Upper lobe of left lung (tissue), 4 donors: ENCODE results near the gene GLP2R.

ENCODE experiments used
- EP300 ChIP-seq, 4 donors: sonication (generic); formaldehyde crosslinking; IDR thresholded peaks; one replicate each; pipeline ENCODE4 v1.5.1; 2017; ENCODE audit warnings: antibody characterized with exemption in 4 of 4, control low read depth in 2 of 4
- POLR2A ChIP-seq, 4 donors: fragments of 450-650 bp; IDR thresholded peaks; one replicate each; pipeline ENCODE4 v1.5.1; 2016 to 2017; ENCODE audit warnings: antibody characterized with exemption in 4 of 4, mild to moderate bottlenecking in 2 of 4
- POLR2AphosphoS5 ChIP-seq, 2 donors: sonication (generic); formaldehyde crosslinking; IDR thresholded peaks; one replicate each; pipeline ENCODE4 v1.5.1; 2017; ENCODE audit warnings: antibody characterized with exemption in 2 of 2
- TF ChIP-seq, protein P1 (sequence below), 6 experiments: fragments of 450-650 bp in 4 of 6; fragments of 200-600 bp in 2 of 6; sonication (generic) in 2 of 6; IDR thresholded peaks; one replicate each; pipeline ENCODE4 v1.5.1; 2016 to 2019; ENCODE audit warnings: antibody characterized with exemption in 6 of 6

DNA sequence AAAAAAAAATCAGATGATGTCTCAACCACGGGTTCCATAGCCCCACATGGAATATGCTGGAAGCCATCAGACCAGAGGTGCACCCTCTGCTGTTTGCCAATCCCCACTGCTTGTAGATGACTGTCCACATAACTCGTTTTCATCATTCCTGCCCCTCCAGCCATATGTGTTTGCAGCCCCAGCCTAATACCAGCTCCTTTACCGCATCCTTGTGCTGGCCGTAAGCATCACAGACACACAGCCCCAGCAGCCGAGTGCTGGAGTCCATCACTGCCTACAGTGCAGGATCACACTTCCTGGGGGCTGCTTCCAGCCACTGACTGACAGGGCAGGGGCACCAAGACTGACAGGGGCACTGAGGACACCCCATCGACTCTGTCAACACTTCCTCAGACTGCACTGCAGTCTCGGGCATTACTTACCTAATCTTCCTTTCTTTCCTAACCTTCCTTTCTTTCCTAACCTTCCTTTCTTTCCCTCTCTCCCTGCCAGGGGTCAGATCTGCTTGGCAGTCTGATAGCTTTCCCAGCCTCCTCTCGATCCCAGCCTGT lies 74.4 kb downstream of the GLP2R start:
- TF ChIP-seq, protein P1, sequence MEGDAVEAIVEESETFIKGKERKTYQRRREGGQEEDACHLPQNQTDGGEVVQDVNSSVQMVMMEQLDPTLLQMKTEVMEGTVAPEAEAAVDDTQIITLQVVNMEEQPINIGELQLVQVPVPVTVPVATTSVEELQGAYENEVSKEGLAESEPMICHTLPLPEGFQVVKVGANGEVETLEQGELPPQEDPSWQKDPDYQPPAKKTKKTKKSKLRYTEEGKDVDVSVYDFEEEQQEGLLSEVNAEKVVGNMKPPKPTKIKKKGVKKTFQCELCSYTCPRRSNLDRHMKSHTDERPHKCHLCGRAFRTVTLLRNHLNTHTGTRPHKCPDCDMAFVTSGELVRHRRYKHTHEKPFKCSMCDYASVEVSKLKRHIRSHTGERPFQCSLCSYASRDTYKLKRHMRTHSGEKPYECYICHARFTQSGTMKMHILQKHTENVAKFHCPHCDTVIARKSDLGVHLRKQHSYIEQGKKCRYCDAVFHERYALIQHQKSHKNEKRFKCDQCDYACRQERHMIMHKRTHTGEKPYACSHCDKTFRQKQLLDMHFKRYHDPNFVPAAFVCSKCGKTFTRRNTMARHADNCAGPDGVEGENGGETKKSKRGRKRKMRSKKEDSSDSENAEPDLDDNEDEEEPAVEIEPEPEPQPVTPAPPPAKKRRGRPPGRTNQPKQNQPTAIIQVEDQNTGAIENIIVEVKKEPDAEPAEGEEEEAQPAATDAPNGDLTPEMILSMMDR (IDR thresholded peaks at IDR 0.05): no peak
- TF ChIP-seq POLR2A (IDR thresholded peaks at IDR 0.05) (no peak), POLR2AphosphoS5 (IDR thresholded peaks at IDR 0.05) (no peak), EP300 (IDR thresholded peaks at IDR 0.05) (no peak)
